Muscle layer of duodenum (tissue), 2 donors: ENCODE results near the gene CTPS2.
"Not testable (repeated sequence)": the region's sequence is repeated elsewhere in the genome, so short reads cannot be mapped to it uniquely, and the experiment has no call there.

Experiments
- H3K27ac ChIP-seq: one replicate; pipeline ENCODE4 v1.7.0; 2013; ENCODE audit warnings: mild to moderate bottlenecking, low read length
- H3K27me3 ChIP-seq: one replicate; pipeline ENCODE4 v1.7.0; 2013; ENCODE audit warnings: low read depth, mild to moderate bottlenecking, control low read depth, low read length
- H3K36me3 ChIP-seq, 2 donors: one replicate each; pipeline ENCODE4 v1.7.0; 2013; ENCODE audit warnings: low read length in 2 of 2, control low read depth in 1 of 2, mild to moderate bottlenecking in 1 of 2; ENCODE audit not compliant: insufficient read depth in 2 of 2, control insufficient read depth in 1 of 2
- H3K4me1 ChIP-seq, 2 donors: one replicate each; pipeline ENCODE4 v1.7.0; 2013; ENCODE audit warnings: low read length in 2 of 2, mild to moderate bottlenecking in 2 of 2, control low read depth in 1 of 2, moderate library complexity in 1 of 2; ENCODE audit not compliant: insufficient read depth in 2 of 2, control insufficient read depth in 1 of 2
- H3K4me3 ChIP-seq, 2 donors: one replicate each; pipeline ENCODE4 v1.7.0; 2013; ENCODE audit warnings: low read length in 2 of 2, low read depth in 1 of 2, mild to moderate bottlenecking in 1 of 2
- H3K9me3 ChIP-seq, 2 donors: one replicate each; pipeline ENCODE4 v1.7.0; 2013; ENCODE audit warnings: low read length in 2 of 2, control low read depth in 1 of 2, mild to moderate bottlenecking in 1 of 2; ENCODE audit not compliant: control insufficient read depth in 1 of 2
- donor health status: healthy.

The CTPS2 gene

DNA sequence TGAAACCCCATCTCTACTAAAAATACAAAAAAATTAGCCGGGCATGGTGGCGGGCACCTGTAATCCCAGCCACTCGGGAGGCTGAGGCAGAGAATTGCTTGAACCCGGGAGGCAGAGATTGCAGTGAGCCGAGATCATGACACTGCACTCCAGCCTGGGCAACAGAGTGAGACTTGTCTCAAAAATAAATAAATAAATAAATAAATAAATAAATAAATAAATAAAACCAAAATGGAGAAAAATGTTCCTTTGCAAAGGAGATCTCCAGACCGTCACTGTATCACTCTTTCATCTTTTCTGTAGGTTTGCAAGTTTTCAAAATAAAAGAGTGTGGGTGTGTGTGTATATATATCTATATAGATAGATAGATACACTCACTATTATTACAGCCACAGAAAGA, 109.2 kb downstream of the CTPS2 start:
- H3K9me3 ChIP-seq, H3K36me3 ChIP-seq, H3K4me3 ChIP-seq, H3K27me3 ChIP-seq, H3K4me1 ChIP-seq: not testable (repeated sequence)
- H3K27ac ChIP-seq: peak overlapping the region; percentile 23

DNA sequence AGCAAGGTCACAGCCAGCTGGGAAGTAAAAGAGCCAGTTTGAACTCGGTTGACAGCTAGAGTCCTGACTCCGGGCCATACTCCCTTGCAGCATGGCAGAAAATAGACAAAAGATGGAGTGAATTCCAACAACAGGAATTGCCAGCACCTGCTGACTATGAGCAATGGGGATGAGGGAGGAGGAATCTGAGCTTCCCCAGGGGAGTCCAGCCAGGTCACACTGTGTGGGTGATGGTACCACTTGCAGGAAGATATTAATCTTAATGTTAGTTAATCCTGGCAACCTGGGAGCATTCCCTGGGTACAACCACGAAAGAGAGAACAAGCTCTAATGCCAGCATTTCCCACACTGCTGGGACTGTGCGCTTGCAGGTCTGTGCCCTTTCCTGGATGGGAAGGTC, 110.6 kb downstream of the CTPS2 start:
- H3K4me3 ChIP-seq: no peak overlapping the region
- no peak overlapping the region for H3K27ac ChIP-seq
- H3K4me1 ChIP-seq: no peaks in the 10 kb centered on the region

DNA sequence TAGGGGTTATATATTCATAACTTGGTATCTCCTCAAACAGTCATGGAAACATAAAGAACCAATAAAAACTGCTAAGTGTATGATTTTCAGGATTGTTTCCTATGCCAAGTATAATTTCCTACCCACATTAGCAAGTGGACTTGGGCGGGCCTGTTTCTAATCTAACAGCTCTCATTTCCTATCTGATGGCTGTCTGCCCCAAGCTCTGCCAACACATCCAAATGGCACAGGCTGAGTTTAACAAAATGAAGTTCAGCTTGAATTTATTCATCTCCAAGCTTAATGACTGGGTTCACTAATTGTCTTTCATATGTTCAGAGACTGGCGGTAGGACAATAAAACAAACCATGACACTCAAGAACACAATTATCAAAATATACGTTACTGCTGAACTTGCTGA, 118.0 kb downstream of the CTPS2 start:
- Histone ChIP-seq H3K27ac (no peak overlapping the region), H3K4me3 (no peak overlapping the region), H3K4me1 (no peaks in the 10 kb centered on the region), H3K36me3 (no peaks in the 10 kb centered on the region), H3K27me3 (no peaks in the 10 kb centered on the region), H3K9me3 (no peaks in the 10 kb centered on the region)

More for the DNA sequence above, 110.6 kb downstream of the CTPS2 start:
- Histone ChIP-seq H3K36me3 (no peaks in the 10 kb centered on the region), H3K9me3 (no peaks in the 10 kb centered on the region), H3K27me3 (no peaks in the 10 kb centered on the region)

DNA sequence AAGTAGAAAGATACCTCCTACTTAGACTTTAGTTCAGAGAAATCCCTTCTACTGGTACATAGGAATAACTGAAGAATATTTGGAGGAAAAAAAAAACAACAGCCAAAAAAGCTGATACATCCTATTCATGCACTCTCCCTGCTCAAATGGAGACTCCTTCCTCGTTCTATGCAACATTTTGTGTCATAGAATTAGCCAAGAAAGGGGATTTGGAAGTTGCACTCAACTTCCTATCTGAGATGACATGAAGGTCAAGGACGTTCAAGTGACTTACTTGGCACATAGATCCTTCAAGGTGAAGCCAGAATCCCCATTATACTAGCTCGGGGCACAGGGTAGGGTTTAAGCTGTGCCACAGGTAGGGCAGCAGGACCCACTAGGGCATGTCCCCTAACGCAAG, 118.7 kb downstream of the CTPS2 start:
- Histone ChIP-seq H3K36me3 (no peaks in the 10 kb centered on the region), H3K4me1 (no peaks in the 10 kb centered on the region)

DNA sequence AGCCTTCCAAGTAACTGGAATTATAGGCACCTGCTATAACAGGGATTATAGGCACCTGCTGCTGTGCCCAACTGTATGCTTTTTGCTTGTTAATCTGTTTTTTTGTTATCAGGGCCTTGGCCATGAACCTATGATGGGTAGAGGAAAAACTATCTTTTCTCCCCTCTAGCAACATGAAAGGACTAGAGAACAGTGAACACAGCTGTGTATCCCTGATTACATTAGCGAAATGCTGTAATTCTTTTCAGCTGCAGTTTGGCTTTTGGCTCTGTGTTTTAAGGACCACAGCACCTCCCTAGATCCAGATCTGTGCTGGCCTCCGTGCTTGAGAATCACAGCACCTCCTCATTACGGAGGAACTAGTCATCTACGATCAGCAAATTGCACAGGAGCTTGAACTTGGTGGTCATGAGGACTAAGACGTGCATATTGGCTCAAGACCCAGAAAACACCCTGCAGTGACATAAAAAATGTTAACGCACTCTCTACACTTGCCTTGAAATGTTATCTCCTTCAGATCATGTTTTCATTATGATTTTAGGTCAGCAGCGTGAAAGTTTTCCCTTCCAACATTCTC, 120.2 kb downstream of the CTPS2 start:
- H3K27me3 ChIP-seq: no peaks in the 10 kb centered on the region
- H3K27ac ChIP-seq: no peak overlapping the region
- no peaks in the 10 kb centered on the region for H3K4me1 ChIP-seq
- H3K36me3 ChIP-seq: no peaks in the 10 kb centered on the region
- no peaks in the 10 kb centered on the region for H3K9me3 ChIP-seq
- no peak overlapping the region for H3K4me3 ChIP-seq

More for the DNA sequence above, 118.7 kb downstream of the CTPS2 start:
- no peaks in the 10 kb centered on the region for H3K9me3 ChIP-seq
- no peak overlapping the region for H3K27ac ChIP-seq
- no peak overlapping the region for H3K4me3 ChIP-seq
- H3K27me3 ChIP-seq: no peaks in the 10 kb centered on the region

DNA sequence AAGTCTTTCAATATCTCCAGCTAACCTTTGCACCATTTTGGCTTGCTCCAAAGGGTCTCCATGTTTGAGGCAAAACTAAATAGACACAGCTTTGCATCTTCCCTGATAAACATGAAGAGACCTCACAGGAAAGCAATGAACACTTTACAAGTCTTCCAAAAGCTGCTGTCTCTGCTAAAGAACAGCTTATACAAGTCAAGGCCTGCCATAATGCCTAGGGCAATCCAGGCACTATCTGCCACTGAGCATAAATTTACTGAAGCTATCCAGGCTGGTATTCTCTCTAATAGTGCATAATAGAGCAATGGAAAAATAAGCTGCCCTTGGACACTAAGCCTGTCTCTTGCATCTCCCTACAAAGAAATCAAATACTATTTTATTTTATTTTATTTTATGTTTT, 122.6 kb downstream of the CTPS2 start:
- H3K9me3 ChIP-seq: no peaks in the 10 kb centered on the region
- no peak overlapping the region for H3K4me3 ChIP-seq
- H3K27ac ChIP-seq: no peak overlapping the region
- H3K36me3 ChIP-seq: no peaks in the 10 kb centered on the region
- no peaks in the 10 kb centered on the region for H3K27me3 ChIP-seq
- H3K4me1 ChIP-seq: no peaks in the 10 kb centered on the region

DNA sequence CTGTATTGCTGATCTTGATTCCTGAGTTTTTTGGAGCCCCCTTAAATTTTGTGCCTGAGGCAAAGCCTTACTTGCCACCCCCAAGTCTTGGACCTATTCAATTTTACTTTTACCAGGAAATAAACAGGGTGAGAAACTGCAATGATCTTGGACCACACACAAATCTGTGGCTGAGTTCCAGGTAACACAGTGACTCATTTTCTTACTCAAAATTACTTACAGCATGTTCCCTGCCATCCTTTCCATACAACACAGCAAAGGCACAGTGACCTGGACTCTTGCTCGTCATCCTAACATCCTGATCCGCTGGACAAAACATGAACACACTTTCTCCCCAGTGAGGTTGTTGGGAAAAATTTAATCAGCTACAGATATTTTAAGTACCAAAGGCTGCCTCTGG, 123.3 kb downstream of the CTPS2 start:
- no peak overlapping the region for H3K4me3 ChIP-seq
- H3K4me1 ChIP-seq: no peaks in the 10 kb centered on the region
- no peak overlapping the region for H3K27ac ChIP-seq
- no peaks in the 10 kb centered on the region for H3K27me3 ChIP-seq
- H3K36me3 ChIP-seq: no peaks in the 10 kb centered on the region
- H3K9me3 ChIP-seq: no peaks in the 10 kb centered on the region

DNA sequence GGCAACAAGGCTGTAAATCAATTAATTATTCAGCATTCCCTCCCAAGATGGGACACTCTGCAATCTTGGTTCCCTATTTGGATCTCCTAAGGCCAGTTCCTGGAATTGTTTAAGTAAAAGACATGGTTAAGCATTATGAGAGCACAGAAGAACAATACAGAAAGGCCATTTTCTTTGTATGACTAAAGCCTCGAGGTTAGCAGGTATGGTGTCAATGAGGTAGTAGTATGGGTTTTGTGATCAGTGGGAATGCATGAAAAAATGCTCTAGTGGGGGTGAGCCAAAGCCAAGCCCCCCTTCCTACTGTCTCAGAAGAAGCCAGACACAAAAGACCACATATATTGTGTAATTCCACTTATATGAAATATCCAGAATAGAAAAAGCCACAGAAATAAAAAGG, 124.2 kb downstream of the CTPS2 start:
- Histone ChIP-seq H3K27me3 (no peaks in the 10 kb centered on the region), H3K4me1 (no peaks in the 10 kb centered on the region), H3K4me3 (no peak overlapping the region), H3K27ac (no peak overlapping the region), H3K9me3 (no peaks in the 10 kb centered on the region), H3K36me3 (no peaks in the 10 kb centered on the region)

DNA sequence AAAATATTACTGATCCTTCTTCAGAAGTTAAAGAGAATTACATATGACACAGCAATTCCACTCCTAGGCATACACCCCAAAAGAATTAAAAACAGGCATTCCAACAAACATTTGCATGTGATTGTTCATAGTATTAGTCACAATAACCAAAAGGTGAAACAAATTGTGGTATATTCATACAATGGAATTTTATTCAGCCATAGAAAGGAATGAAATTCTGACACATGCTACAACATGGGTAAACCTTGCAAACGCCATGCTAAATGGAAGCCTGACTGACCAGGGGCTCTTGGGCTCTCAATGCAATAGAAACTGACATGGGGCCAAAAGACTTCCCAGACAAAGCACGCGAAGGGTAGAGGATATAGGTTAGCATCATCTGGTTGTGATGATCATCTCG, 124.6 kb downstream of the CTPS2 start:
- Histone ChIP-seq H3K27me3 (no peaks in the 10 kb centered on the region), H3K36me3 (no peaks in the 10 kb centered on the region), H3K4me1 (no peaks in the 10 kb centered on the region), H3K9me3 (no peaks in the 10 kb centered on the region), H3K4me3 (no peak overlapping the region), H3K27ac (no peak overlapping the region)

DNA sequence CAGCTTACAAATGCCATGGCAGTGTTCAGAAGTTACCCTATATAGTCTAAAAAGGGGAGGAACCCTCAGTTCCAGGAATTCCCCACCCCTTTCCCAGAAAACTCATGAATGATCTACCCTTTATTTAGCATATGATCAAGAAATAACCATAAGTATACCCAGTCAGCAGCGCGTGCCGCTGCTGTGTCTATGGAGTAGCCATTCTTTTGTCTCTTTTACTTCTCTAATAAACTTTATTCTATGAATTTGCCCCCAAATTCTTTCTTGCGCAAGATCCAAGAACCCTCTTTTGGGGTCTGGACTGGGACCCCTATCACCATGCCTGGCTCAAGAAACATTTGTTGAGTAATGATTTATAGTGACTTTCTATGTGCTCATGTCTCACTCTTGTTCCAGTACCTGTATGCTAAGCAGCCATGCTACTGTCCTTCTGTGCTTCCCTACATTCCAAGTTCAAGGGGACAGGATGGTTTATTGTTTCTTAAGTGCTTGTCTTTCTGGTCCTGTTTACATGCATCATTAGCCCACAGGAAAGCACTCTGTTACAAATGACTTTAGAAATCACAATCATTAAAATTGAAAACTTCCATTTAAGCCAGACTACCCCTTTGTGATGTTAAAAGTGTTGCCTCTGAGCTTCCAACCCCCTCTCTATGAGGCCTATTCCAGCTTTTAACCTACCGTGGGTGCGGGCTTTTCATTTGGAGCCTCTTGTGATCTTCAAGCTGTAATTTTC, 125.9 kb downstream of the CTPS2 start:
- H3K27me3 ChIP-seq: no peaks in the 10 kb centered on the region
- H3K9me3 ChIP-seq: no peaks in the 10 kb centered on the region
- no peak overlapping the region for H3K4me3 ChIP-seq
- H3K27ac ChIP-seq: no peak overlapping the region
- H3K4me1 ChIP-seq: no peaks in the 10 kb centered on the region
- no peaks in the 10 kb centered on the region for H3K36me3 ChIP-seq

DNA sequence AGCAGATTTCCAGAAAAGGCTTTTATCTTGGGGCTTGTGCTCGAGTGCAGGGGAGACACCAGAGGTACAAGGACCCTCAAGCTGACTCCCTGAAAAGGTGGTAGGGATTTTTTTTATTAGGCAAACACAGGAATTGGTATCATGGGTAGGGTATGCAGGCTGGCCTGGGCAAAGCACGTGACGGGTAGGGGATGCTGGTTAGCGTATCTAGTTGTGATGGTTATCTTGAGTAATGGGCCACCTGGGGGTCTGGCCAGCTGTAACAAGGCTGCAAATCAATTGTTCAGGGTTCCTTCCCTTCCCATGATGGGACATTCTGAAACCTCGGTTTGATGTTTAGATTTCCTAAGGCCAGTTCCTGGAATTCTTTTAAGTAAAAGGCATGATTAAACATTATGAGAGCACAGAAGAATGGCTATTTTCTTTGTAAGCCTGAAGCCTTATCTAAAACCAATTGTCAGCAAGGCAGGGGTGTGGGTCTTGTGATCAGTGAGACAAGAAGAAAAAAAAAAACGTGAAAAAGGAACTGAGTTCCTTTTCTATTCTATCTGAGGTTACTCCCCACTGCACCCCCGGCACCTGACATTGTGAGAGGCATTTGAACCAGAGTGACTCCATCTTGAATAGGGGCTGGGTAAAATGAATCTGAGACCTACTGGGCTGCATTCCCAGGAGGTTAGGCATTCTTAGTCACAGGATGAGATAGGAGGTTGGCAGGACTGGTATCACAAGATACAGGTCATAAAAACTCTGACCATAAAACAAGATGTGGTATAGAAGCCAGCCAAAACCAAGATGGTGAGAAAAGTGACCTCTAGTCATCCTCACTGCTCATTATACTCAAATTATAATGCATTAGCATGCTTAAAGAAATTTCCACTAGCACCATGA, 126.7 kb downstream of the CTPS2 start:
- Histone ChIP-seq H3K27ac (no peak overlapping the region), H3K9me3 (no peaks in the 10 kb centered on the region), H3K36me3 (no peaks in the 10 kb centered on the region), H3K4me3 (no peak overlapping the region), H3K4me1 (no peaks in the 10 kb centered on the region), H3K27me3 (no peaks in the 10 kb centered on the region)
